ENCODE measurements around the gene ERICH2.

GRCh38 chr2:170783549-170783948, 13.4 kb downstream of the ERICH2 start:
- TF ChIP-seq POLR2A (IDR thresholded peaks at IDR 0.05) (no peak), CTCF (IDR thresholded peaks at IDR 0.05) (no peak)

Measured in Peyer's patch (tissue), 4 donors.